ENCODE results near the gene RASA3. TPM values are rescaled to one million over a fixed set of nuclear protein-coding genes. Genes with fewer than 3 reads are reported as not detected.
"Not testable (repeated sequence)": the region's sequence is repeated elsewhere in the genome, so short reads cannot be mapped to it uniquely, and the experiment has no call there.

Gene RASA3
- total RNA-seq, 2 experiments from 2014 or later: 28.9 to 32.3 TPM

DNA sequence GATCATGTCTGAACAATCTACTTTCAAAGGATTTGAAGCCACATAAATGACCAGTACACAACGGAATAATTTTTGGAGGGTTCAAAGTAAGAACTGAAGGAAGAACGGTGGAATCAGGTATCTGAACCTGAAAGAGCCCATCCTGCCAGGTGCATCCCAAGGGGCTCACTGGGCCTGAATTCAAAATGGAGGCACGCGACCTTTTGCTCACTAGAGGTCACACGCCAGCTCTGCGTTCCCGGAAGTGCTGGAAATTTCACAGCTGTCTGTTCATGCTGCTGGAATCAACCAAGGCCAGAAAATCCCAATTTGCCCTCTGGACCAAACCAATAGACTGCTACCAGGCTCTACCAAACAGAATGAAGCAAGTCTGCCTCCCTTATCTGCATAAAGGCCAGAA lies 4.2 kb upstream of the RASA3 start:
- Mint-ChIP-seq H3K36me3 (ENCODE audit: low read depth) (peaks cover 2% of the 10 kb centered on the region), H3K9me3 (peaks cover 2% of the 10 kb centered on the region), H3K4me1 (ENCODE audit: low read depth) (peaks cover 6% of the 10 kb centered on the region), H3K27ac (no peak overlapping the region), H3K4me3 (no peak overlapping the region), H3K27me3 (no peaks in the 10 kb centered on the region)
- ChIA-PET POLR2A (no interaction called here), CTCF (no interaction called here)
- DNase-seq (no peak), ATAC-seq (no peak)
- no peak for TF ChIP-seq CTCF (IDR thresholded peaks at IDR 0.05)
- intact Hi-C loops (cut with micrococcal nuclease): no loop called here

GRCh38 chr13:114135731-114136171 lies 3.3 kb upstream of the RASA3 start:
- Mint-ChIP-seq H3K9me3 (peaks cover 2% of the 10 kb centered on the region), H3K27me3 (no peaks in the 10 kb centered on the region), H3K4me3 (no peak overlapping the region), H3K36me3 (ENCODE audit: low read depth) (peaks cover 10% of the 10 kb centered on the region), H3K4me1 (ENCODE audit: low read depth) (peaks cover 6% of the 10 kb centered on the region), H3K27ac (no peak overlapping the region)
- intact Hi-C loops (cut with micrococcal nuclease): no loop called here
- TF ChIP-seq CTCF (IDR thresholded peaks at IDR 0.05): no peak
- DNase-seq (no peak), ATAC-seq (no peak)
- CTCF ChIA-PET: no interaction called here
- POLR2A ChIA-PET: interaction anchor here (1.1 to 1.4 kb wide), 2 partner anchors 13 to 69 kb away, joined by 3 to 4 read pairs; no protein-coding TSS in a partner anchor

- POLR2A ChIA-PET: interaction anchor here (0.7 to 1.4 kb wide), 4 partner anchors 10 to 89 kb away, joined by 3 to 4 read pairs (median 4); no protein-coding TSS in a partner anchor
- peaks cover 2% of the 10 kb centered on the region for H3K9me3 Mint-ChIP-seq
- peaks cover 6% of the 10 kb centered on the region for H3K4me1 Mint-ChIP-seq (ENCODE audit: low read depth)
- no peak overlapping the region for H3K4me3 Mint-ChIP-seq
- DNase-seq: peak; percentile 2
- CTCF ChIA-PET: no interaction called here
- H3K27me3 Mint-ChIP-seq: no peaks in the 10 kb centered on the region
- no peak for ATAC-seq
- no peak for TF ChIP-seq CTCF (IDR thresholded peaks at IDR 0.05)
- H3K36me3 Mint-ChIP-seq (ENCODE audit: low read depth): peaks cover 10% of the 10 kb centered on the region
- intact Hi-C loops (cut with micrococcal nuclease): no loop called here
- H3K27ac Mint-ChIP-seq: no peak overlapping the region
Observed at GRCh38 chr13:114134944-114135610, 2.7 kb upstream of the RASA3 start.

DNA sequence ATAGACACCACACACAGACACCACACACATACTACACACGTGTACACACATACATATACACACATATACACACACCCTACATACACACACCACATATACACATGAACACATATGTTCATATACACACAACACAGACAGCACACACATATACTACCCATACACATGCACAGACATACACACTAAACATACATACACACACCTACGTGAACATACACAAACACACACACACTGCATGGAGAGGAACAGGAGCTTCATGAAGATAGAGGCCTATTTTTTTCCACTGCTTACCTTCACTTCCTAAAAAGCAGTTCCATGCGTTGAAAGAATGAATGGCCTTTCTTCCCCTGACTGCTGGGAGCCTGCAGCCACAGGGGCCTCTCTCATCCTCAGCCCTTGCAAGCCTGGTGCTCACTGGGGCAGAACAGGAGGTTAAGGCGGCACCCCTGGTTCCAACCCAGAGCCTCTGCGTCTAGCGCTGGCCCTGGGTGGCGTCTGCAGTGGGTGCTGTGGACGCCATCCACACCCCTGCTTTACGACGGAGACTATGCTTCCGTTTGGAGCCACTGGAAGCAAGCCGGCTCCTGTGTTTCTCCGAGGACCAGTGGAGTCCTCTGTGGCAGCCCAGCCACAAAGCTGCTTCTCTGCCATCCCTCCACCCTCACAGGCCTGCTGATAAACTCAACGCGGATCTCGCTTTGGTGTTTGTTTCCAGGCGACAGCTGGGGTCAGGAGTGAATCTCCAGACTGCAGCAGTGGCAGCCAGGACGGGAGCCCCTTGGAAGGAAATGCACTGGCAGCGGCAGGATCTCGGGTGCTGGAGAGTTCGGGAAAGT lies 1.9 kb upstream of the RASA3 start:
- DNase-seq: peak; percentile 30
- H3K4me1 Mint-ChIP-seq (ENCODE audit: low read depth): peaks cover 14% of the 10 kb centered on the region
- ATAC-seq: no peak
- peaks cover 2% of the 10 kb centered on the region for H3K9me3 Mint-ChIP-seq
- ChIA-PET POLR2A (interaction anchor here (1.4 kb wide), 1 partner anchor 10 kb away, joined by 4 read pairs; no protein-coding TSS in a partner anchor), CTCF (interaction anchor here (0.7 kb wide), 1 partner anchor 92 kb away, joined by 3 read pairs; no protein-coding TSS in a partner anchor)
- no peak for TF ChIP-seq CTCF (IDR thresholded peaks at IDR 0.05)
- intact Hi-C loops (cut with micrococcal nuclease): no loop called here
- H3K27me3 Mint-ChIP-seq: no peaks in the 10 kb centered on the region
- H3K36me3 Mint-ChIP-seq (ENCODE audit: low read depth): peaks cover 10% of the 10 kb centered on the region
- peak overlapping the region; percentile 11 for H3K27ac Mint-ChIP-seq
- H3K4me3 Mint-ChIP-seq: peak overlapping the region; percentile 58

DNA sequence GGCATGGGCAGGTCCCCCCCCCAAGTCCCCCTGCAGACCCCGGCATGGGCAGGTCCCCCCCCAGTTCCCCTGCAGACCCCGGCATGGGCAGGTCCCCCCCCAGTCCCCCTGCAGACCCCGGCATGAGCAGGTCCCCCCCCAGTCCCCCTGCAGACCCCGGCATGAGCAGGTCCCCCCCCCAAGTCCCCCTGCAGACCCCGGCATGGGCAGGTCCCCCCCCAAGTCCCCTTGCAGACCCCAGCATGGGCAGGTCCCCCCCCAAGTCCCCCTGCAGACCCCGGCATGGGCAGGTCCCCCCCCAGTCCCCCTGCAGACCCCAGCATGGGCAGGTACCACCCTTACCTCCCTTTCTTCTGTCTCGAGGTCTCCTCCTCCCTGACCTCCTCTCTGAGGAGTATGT lies 1.1 kb upstream of the RASA3 start:
- CTCF ChIA-PET; DNase-seq; H3K9me3 Mint-ChIP-seq; intact Hi-C loops (cut with micrococcal nuclease); H3K27me3 Mint-ChIP-seq; ATAC-seq: not testable (repeated sequence)
- peaks cover 10% of the 10 kb centered on the region for H3K36me3 Mint-ChIP-seq (ENCODE audit: low read depth)
- POLR2A ChIA-PET: interaction anchor here (1.4 kb wide), 1 partner anchor 9 kb away, joined by 4 read pairs; no protein-coding TSS in a partner anchor
- H3K4me1 Mint-ChIP-seq (ENCODE audit: low read depth): peaks cover 20% of the 10 kb centered on the region
- peak overlapping the region; percentile 58 for H3K4me3 Mint-ChIP-seq
- H3K27ac Mint-ChIP-seq: peak overlapping the region; percentile 8

DNA sequence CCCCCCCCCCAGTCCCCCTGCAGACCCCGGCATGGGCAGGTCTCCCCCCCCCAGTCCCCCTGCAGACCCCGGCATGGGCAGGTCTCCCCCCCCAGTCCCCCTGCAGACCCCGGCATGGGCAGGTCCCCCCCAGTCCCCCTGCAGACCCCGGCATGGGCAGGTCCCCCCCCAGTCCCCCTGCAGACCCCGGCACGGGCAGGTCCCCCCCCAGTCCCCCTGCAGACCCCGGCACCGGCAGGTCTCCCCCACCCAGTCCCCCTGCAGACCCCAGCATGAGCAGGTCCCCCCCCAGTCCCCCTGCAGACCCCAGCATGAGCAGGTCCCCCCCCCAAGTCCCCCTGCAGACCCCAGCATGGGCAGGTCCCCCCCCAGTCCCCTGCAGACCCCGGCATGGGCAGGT lies 703 bp upstream of the RASA3 start:
- H3K4me3 Mint-ChIP-seq; CTCF ChIA-PET; H3K9me3 Mint-ChIP-seq; POLR2A ChIA-PET; DNase-seq; H3K27me3 Mint-ChIP-seq; ATAC-seq; H3K27ac Mint-ChIP-seq; intact Hi-C loops (cut with micrococcal nuclease): not testable (repeated sequence)
- peaks cover 24% of the 10 kb centered on the region for H3K4me1 Mint-ChIP-seq (ENCODE audit: low read depth)
- peaks cover 14% of the 10 kb centered on the region for H3K36me3 Mint-ChIP-seq (ENCODE audit: low read depth)

All from activated CD8-positive, alpha-beta T cell treated with anti-CD3 and anti-CD28 coated beads for 36 hours (primary cell).